Bronchial epithelial cell (primary cell): ENCODE results near the gene SRRM4. TPM values are rescaled to one million over a fixed set of nuclear protein-coding genes. Genes with fewer than 3 reads are reported as not detected.

Experiments
- DNase-seq: peaks from one replicate; pipeline ENCODE4 v3.0.0-alpha.2; 2010; ENCODE audit warnings: low read depth
- FAIRE-seq: peaks from 2 replicates; lab custom pipeline; 2011; peaks lifted over from hg19 to GRCh38; lab: Jason Lieb, UNC
- H3K27me3 ChIP-seq: 2 replicates; pipeline ENCODE4 v1.5.1; 2011; ENCODE audit warnings: low read length; ENCODE audit not compliant: control insufficient read depth, insufficient read depth
- H3K36me3 ChIP-seq: 2 replicates; pipeline ENCODE4 v1.5.1; 2011; ENCODE audit warnings: low read length; ENCODE audit not compliant: control insufficient read depth, insufficient read depth
- H3K4me3 ChIP-seq: 2 replicates; pipeline ENCODE4 v1.5.1; 2011; ENCODE audit warnings: mild to moderate bottlenecking, low read depth, low read length, control low read depth
- total RNA-seq: library from RNA; depleted of rRNA; stranded (reverse); fragments of >200 nt; gene quantifications from 2 replicates; pipeline ENCODE4 v1.2.1, GENCODE V29; 2014
- TF ChIP-seq, protein P1 (sequence below): IDR thresholded peaks from 2 replicates; pipeline ENCODE4 v1.5.1; 2011; ENCODE audit warnings: mild to moderate bottlenecking, moderate library complexity, low read length, control low read depth, inconsistent platforms; ENCODE audit not compliant: insufficient read depth, severe bottlenecking

SRRM4 gene
- total RNA-seq, 1 donor from 2014 or later = not detected

DNA sequence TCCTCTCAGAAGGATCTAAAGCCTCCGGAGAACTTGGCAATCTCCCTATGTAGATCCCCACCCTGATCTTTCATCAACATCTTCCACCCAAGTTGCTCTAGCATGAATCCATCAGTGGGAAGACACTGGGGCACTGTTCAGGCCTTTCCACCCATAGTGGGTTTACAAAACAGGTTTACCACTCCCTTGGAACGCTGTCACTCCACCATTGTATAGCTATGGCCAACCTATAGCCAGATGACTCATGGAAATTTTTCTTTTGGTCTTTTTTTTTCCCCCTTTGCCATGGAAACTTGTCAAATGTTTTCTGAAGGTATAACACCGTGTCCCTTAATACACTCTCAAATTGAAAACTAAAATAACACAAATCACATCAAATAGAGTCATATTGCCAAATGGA is 186.6 kb downstream of the SRRM4 start:
- DNase-seq (no peak), FAIRE-seq (no peak)
- no peak overlapping the region for H3K4me3 ChIP-seq
- no peaks in the 10 kb centered on the region for H3K36me3 ChIP-seq
- H3K27me3 ChIP-seq = no peaks in the 10 kb centered on the region
- TF ChIP-seq, protein P1, sequence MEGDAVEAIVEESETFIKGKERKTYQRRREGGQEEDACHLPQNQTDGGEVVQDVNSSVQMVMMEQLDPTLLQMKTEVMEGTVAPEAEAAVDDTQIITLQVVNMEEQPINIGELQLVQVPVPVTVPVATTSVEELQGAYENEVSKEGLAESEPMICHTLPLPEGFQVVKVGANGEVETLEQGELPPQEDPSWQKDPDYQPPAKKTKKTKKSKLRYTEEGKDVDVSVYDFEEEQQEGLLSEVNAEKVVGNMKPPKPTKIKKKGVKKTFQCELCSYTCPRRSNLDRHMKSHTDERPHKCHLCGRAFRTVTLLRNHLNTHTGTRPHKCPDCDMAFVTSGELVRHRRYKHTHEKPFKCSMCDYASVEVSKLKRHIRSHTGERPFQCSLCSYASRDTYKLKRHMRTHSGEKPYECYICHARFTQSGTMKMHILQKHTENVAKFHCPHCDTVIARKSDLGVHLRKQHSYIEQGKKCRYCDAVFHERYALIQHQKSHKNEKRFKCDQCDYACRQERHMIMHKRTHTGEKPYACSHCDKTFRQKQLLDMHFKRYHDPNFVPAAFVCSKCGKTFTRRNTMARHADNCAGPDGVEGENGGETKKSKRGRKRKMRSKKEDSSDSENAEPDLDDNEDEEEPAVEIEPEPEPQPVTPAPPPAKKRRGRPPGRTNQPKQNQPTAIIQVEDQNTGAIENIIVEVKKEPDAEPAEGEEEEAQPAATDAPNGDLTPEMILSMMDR = no peak

DNA sequence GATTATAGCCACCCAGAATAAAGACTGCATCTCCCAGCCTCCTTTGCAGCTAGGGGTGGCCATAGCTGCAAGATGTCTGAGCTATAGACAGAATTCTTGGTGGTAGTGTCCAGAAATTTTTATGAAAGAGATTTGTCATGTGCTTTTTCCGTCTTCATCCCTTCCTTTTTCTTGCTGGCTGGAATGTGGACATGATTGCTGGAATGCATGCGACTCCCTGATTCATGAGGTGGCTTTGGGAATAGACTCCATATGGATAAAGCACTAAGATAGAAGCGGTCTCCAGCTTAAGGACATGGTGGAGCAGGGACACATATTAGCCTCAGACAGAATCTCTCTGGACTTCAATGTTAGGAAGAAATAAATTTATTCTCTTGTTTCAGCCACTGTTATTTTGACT is 187.4 kb downstream of the SRRM4 start:
- TF ChIP-seq, protein P1 = no peak
- no peak for FAIRE-seq
- DNase-seq = no peak
- no peaks in the 10 kb centered on the region for H3K27me3 ChIP-seq
- no peaks in the 10 kb centered on the region for H3K36me3 ChIP-seq
- H3K4me3 ChIP-seq = no peak overlapping the region

DNA sequence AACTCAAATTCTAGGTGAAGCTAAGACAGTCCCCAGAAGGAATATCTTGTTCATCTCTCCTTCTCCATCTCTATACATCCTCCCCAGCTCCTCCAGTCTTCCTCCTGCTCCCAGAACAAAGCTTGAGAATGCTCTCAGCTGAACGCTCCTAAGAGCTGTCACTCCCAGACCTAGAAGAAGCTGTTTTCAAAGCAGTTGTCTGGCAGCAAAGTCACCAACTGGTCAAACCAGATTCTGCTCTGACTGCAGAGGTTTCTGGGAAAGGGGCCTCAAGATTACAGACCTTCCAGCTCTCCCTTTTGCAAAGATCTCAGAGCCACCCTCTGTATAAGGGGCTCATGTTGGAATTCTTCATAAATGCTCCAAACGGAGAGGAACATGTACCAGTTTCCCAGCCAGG is 187.8 kb downstream of the SRRM4 start:
- TF ChIP-seq, protein P1 = no peak
- Histone ChIP-seq H3K27me3 (no peaks in the 10 kb centered on the region), H3K36me3 (no peaks in the 10 kb centered on the region), H3K4me3 (no peak overlapping the region)
- FAIRE-seq (no peak), DNase-seq (peak; percentile 11)

DNA sequence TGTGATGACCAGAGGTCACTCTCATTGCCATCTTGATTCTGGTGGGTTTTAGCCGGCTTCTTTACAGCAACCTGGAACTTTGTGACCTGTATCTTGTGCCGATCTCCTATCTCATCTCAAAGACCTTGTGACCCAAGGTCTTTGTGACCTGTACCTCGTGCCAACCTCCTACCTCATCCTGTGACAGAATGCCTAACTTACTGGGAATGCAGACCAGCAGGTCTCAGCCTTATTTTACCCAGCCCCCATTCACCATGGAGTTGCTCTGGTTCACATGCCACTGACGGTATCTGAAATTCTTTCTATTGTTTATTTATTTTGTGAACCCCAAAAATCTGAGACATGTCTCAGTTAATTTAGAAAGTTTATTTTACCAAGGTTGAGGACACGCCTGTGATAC is 189.9 kb downstream of the SRRM4 start:
- H3K27me3 ChIP-seq = no peaks in the 10 kb centered on the region
- no peaks in the 10 kb centered on the region for H3K36me3 ChIP-seq
- no peak for FAIRE-seq
- no peak for DNase-seq
- TF ChIP-seq, protein P1 = no peak
- H3K4me3 ChIP-seq = no peak overlapping the region

DNA sequence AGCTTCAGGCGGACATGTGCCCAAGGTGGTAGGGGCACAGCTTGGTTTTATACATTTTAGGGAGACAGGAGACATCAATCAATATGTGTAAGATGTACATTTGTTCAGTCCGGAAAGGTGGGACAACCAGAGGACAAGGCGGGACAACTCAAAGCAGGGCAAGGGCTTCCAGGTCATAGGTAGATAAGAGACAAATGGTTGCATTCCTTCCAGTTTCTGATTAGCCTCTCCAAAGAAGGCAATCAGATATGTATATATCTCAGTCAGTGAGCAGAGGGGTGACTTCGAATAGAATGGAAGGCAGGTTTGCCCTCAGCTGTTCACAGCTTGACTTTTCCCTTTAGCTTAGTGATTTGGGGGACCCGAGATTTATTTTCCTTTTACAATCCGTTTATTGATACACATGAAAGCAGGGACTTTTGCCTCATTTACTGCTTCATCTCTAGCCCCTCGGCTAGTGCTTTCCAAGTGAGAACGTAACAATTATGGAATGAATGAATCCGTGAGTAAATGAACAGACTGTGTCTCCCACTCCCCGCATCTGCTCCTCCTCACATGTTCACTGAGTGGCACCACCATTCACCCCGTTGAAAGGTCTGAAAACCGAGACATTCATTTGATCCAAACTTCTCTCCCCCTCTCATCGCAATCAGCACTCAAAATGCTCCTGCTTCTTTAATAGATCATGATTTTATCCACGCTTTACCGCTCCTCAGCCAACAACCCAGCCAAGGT is 190.5 kb downstream of the SRRM4 start:
- no peak for FAIRE-seq
- no peak for DNase-seq
- H3K36me3 ChIP-seq = no peaks in the 10 kb centered on the region
- H3K27me3 ChIP-seq = no peaks in the 10 kb centered on the region
- no peak overlapping the region for H3K4me3 ChIP-seq
- TF ChIP-seq, protein P1 = no peak

DNA sequence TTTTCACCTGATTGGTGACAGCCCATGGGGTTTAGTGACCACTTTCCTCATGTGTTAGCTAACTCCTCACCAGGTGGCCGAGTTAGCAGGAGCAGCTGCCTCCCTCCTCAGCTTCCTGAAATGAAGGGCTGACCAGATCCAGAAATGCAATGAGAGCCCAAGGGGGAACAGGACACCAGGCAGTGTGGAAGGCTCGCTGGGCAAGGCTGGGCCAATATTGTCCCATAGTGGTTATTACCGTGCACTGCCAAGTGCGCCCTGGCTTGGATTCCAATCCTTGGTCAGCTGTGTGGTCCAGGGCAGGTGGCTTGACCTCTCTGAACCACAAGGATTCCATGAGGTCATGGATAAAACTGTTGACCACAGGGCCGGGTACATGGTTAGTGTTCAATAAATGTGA is 193.7 kb downstream of the SRRM4 start:
- no peak for FAIRE-seq
- H3K4me3 ChIP-seq = no peak overlapping the region
- no peaks in the 10 kb centered on the region for H3K36me3 ChIP-seq
- DNase-seq = no peak
- TF ChIP-seq, protein P1 = no peak
- no peaks in the 10 kb centered on the region for H3K27me3 ChIP-seq
